WI38 (cell line): ENCODE results near the gene SCN9A.

Experiments
- H3K4me3 ChIP-seq: 2 replicates; pipeline ENCODE4 v1.5.1; 2011; ENCODE audit warnings: low read depth, mild to moderate bottlenecking, control low read depth, low read length
- CTCF ChIP-seq: IDR thresholded peaks from 2 replicates; pipeline ENCODE4 v1.5.1; 2012; ENCODE audit warnings: low read depth, mild to moderate bottlenecking, control low read depth, low read length

The SCN9A gene

GRCh38 chr2:166179201-166179600, 196.5 kb downstream of the SCN9A start:
- TF ChIP-seq CTCF = no peak
- no peak overlapping the region for H3K4me3 ChIP-seq

DNA sequence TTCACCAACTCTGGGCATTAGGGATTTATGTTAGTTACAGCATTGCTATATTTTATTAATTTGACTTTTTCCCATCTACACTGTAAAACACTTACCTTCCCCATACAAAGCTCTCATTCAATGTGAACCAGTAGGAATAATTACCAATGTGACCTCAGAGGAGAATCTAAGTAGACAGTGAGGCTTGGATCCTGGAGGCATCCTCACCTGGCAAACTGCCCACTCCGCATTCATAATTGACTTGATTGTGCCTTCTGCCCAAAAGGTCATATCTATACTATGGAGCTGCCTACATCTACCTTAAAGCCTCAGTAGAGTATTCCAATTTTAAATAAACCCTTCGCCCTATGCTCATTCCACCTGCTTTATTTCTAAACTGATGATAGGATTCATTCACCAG, 202.5 kb downstream of the SCN9A start:
- H3K4me3 ChIP-seq = no peak overlapping the region
- no peak for TF ChIP-seq CTCF

GRCh38 chr2:166171216-166171615, 204.5 kb downstream of the SCN9A start:
- no peak overlapping the region for H3K4me3 ChIP-seq
- no peak for TF ChIP-seq CTCF

- no peak for TF ChIP-seq CTCF
- no peak overlapping the region for H3K4me3 ChIP-seq
Measured at GRCh38 chr2:166170356-166170755, 205.4 kb downstream of the SCN9A start.

DNA sequence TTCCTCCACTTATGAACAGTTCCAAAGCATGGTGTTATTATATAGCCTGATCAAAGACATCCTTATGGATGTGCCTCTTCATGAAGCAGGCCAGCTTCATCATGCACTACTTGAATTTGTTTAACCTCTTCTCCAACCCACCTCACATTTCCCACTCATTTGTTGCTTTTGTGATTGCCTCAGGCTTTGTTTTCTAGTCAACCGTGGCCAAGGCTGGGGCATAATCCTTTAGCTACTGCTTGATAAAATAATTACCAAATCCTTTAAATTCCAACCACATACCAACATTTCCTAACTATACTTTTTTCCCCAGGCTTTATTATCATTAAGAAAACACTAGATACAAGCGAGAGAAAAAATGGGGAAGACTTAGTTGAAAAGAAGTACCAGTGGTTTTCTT, 208.3 kb downstream of the SCN9A start:
- no peak overlapping the region for H3K4me3 ChIP-seq
- TF ChIP-seq CTCF = no peak

- no peak for TF ChIP-seq CTCF
- no peak overlapping the region for H3K4me3 ChIP-seq
Measured at GRCh38 chr2:166163775-166164174, 212.0 kb downstream of the SCN9A start.

- no peak overlapping the region for H3K4me3 ChIP-seq
- TF ChIP-seq CTCF = no peak
Measured at GRCh38 chr2:166158546-166158945, 217.2 kb downstream of the SCN9A start.

DNA sequence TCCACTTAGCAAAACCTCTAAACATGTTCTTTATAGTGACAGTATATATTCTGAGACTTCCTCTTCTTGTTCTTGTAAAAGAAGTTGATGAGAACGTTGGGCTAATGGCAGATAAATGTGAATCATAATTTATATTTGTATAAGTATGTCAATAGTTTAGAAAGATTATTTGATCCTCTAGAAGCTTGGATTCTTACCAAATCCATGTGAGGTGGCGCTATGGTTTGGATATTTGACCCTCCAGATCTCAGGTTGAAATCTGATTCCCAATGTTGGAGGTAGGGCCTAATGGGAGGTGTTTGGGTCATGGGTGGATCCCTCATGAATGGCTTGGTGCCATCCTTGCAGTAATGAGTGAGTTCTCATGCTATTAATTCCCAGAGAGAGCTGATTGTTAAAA, 218.2 kb downstream of the SCN9A start:
- TF ChIP-seq CTCF = no peak
- H3K4me3 ChIP-seq = no peak overlapping the region
